Stimulated activated CD8-positive, alpha-beta memory T cell treated with anti-CD3 and anti-CD28 coated beads, Interleukin-7, amount 100 ng/mL, for 48 hours (primary cell): ENCODE measurements around the gene IFITM1.
A peak's percentile ranks its signal among the peaks of the same experiment; 100 is the strongest.
"Not testable (repeated sequence)": the region's sequence is repeated elsewhere in the genome, so short reads cannot be mapped to it uniquely, and the experiment has no call there.

Experiments
- DNase-seq, 2 donors: peaks; one replicate each; pipeline ENCODE4 v3.0.0-alpha.2; 2020; ENCODE audit warnings: low read depth in 1 of 2; ENCODE audit errors: extremely low read depth in 1 of 2

Gene IFITM1

DNA sequence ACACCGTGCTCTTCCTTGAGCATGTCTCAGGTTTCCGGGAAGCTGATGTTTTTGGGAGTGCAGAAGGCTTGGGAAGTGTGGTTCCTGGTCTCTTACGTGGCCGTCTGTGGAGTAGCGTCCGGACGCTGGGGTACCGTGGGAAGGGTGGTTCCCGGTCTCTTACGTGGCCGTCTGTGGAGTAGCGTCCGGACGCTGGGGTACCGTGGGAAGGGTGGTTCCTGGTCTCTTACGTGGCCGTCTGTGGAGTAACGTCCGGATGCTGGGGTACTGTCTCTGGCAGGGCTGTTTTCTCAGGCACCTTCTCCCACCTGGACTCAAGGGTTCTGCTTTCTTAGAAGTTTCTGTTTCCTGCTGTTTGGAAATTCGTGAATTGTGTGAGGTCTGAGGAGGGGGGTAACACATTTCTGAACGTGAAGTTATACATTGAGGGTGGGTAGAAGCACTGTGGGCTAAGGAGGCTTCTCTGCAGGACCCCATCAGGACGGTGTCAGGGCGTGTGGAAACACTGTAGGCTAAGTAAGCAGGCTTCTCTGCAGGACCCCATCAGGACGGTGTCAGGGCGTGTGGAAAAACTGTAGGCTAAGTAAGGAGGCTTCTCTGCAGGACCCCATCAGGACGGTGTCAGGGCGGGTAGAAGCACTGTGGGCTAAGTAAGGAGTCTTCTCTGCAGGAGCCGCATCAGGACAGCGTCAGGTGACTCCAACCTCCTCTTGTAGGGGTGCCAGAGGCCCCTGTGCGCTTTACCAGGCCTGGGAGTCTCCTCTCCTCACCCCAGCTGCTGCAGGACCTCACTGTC is 12.2 kb downstream of the IFITM1 start:
- no peak for DNase-seq

DNA sequence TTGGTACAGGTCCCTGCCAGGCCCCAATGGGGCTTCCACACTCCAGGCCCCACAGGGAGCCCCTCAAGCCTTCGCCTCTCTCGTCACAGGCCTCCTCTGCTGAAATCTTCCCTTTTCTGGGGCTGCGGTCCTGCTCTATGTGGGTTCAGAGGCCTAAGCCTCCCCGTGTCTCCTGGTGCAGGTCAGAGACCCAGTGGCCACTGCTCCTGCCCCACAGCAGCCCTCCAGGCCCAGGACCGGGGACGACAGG is 12.7 kb downstream of the IFITM1 start:
- no peak for DNase-seq

DNA sequence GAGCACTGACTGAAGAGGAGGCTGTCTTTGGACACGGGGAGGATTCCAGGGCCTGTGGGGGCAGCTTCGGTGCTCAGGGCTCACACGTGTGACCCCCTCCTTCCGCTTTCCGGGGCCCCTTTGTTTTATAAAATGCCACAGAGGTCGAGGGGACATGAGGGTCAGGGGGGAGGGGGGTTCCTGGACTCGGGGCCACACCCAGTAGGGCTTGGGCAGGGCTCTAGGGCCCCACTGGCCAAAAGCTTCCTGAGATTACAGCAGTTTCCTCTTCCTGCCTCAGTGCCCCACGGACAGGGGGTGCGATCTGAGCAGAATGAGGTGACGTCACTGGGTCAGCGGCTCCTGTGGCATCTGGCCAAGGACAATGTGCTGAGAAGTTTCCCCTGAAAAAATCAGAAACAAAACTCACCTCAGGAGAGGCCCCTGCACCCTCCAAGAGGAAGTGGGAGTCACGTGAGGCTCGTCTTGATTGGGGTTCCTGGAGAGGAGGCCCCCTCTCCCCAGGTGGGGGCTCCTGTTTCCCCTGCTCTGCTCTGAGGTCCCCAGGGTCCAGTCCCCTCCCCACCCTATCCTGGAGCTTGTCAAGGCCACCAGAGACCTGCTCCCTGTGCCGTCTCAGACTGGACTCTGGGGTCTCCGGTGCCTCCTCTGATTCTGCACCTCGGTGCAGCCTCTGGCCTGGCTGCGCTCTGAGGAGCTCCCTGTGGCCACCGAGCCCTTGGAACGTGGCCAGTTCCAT is 13.2 kb downstream of the IFITM1 start:
- peak; percentile 55 to 80 for DNase-seq

- DNase-seq = no peak
These were observed 13.7 kb downstream of the IFITM1 start for GRCh38 chr11:327581-327923.

DNA sequence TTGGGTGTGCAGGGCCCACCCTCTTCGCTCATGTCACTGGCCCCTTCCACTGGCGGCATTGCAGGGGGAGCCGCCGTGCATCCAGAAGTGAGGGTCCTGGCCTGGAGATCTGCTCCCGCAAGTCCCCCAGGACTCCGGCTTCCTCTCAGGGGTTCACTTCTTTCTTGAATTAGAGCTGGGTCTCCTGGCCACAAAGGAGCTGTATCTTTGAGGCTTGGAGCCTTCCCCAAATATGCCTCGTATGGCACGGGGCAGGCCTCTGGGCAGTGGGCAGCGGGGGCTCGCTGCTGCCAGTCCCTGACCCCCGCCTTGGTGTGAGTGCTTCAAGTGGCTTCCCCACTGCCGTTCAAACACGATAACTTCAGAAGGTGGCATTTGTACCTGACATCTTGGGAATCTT is 14.2 kb downstream of the IFITM1 start:
- no peak for DNase-seq

DNA sequence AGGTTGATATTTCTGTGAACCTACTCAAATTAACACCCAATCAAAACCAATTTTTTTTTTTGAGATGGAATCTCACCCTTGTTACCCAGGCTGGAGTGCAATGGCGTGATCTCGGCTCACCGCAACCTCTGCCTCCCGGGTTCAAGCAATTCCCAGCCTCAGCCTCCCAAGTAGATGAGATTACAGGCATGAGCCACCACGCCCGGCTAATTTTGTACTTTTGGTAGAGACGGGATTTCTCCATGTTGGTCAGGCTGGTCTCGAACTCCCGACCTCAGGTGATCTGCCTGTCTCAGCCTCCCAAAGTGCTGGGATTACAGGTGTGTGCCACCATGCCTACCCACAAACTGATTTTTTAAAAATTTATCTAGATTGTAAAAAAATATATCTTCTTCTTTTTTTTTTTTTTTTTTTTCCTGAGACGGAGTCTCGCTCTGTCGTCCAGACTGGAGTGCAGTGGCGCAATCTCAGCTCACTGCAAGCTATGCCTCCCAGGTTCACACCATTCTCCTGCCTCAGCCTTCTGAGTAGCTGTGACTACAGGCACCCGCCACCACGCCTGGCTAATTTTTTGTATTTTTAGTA is 14.8 kb downstream of the IFITM1 start:
- DNase-seq = not testable (repeated sequence)

- DNase-seq = no peak
These were observed 16.0 kb downstream of the IFITM1 start for GRCh38 chr11:329886-330253.

DNA sequence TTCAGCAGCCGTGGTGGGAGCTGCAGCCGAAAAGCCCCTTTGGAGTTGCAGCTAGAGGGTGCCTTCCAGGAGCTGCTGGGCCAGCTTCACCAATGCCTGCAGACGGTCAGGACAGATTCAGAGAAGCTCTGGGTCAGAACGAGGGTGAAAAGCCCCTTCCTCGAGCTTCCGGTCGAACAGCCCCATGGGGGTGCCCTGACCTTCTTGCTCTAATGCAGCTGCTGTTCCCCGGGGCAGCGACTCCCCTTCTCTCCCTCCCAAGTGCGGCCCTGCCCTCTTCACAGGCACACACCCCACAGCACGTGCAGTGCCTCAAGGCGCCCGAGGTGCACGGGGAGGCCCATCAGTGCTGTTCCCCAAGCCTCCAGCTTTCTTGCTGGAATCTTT is 16.5 kb downstream of the IFITM1 start:
- no peak for DNase-seq

DNA sequence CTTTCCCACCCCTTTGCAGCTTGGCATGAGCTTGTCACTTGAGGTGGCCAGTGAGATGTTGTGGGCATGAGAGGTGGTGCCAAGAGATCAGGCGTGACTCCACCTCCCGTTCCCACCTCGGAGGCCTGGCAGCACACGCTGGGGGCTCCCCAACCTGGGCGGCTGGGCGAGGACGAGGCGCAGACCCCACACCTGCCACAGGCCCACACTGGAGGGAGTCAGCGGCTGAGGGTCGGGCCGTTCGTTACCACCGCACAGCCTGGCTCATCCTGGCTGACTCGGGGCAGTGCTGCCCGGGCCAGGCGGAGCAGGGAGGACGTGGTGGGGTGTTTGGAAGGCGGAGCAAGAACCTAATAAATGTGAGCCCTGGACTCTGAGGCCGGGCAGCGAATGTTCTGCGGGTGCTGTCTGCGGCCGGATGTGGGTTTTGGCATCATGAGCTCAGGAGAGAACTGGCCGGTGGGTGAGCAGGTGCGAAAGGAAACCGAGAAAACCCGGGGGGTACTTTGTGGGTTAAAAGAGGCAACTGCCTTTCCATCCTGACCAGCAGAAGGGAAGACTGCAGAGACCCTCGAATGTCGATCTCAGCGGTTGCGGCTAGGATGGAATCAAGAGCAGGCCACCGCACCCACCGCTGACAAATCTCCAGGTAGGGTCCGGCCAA is 17.0 kb downstream of the IFITM1 start:
- DNase-seq = no peak

GRCh38 chr11:331358-332060 is 17.7 kb downstream of the IFITM1 start:
- DNase-seq = no peak

GRCh38 chr11:332651-333480 is 19.0 kb downstream of the IFITM1 start:
- no peak for DNase-seq

GRCh38 chr11:333616-334263 is 19.9 kb downstream of the IFITM1 start:
- DNase-seq = not testable (repeated sequence)

GRCh38 chr11:334264-334994 is 20.6 kb downstream of the IFITM1 start:
- DNase-seq = no peak

GRCh38 chr11:335779-336658 is 22.2 kb downstream of the IFITM1 start:
- no peak for DNase-seq

GRCh38 chr11:336659-337198 is 22.9 kb downstream of the IFITM1 start:
- DNase-seq = no peak

DNA sequence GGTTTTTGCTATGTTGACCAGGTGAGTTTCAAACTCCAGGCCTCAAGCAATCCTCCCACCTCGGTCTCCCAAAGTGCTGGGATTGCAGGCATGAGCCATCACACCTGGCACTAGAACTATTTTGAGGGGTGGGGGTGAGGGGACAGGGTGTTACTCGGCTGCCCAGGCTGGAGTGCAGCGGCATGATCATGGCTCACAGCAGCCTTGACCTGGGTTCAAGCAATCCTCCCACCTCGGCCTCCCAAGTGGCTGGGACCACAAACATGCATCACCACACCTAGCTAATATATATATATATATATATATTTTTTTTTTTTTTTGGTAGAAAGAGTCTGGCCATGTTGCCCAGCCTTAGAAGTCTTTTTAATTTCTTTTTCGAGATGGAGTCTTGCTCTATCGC is 23.9 kb downstream of the IFITM1 start:
- DNase-seq = no peak

- no peak for DNase-seq
These were observed 26.1 kb downstream of the IFITM1 start for GRCh38 chr11:339963-340362.
